HG03045 (cell line): ENCODE data around the gene ATXN2.
A peak's percentile ranks its signal among the peaks of the same experiment; 100 is the strongest.
"Not testable (repeated sequence)": the region's sequence is repeated elsewhere in the genome, so short reads cannot be mapped to it uniquely, and the experiment has no call there.

Experiments used
- ATAC-seq: cut with Tn5 transposase; IDR thresholded peaks from one replicate; pipeline ENCODE4 v1.9.1; 2021; ENCODE audit warnings: mild to moderate bottlenecking, moderate library complexity; ENCODE audit not compliant: unreplicated experiment

ATXN2 gene

GRCh38 chr12:111602348-111602747 is 3.2 kb upstream of the ATXN2 start:
- no peak for ATAC-seq

- not testable (repeated sequence) for ATAC-seq
Measured at GRCh38 chr12:111600986-111601385, 1.9 kb upstream of the ATXN2 start.

- no peak for ATAC-seq
Measured at GRCh38 chr12:111600205-111600642, 1.1 kb upstream of the ATXN2 start.

- peak; percentile 68 for ATAC-seq
Measured at GRCh38 chr12:111599453-111600204, 514 bp upstream of the ATXN2 start.

GRCh38 chr12:111597831-111598636 is 1.1 kb downstream of the ATXN2 start:
- ATAC-seq, result peak; percentile 20

- no peak for ATAC-seq
Measured at GRCh38 chr12:111596985-111597830, 1.9 kb downstream of the ATXN2 start.

GRCh38 chr12:111595341-111595835 is 3.7 kb downstream of the ATXN2 start:
- not testable (repeated sequence) for ATAC-seq

- not testable (repeated sequence) for ATAC-seq
Measured at GRCh38 chr12:111591399-111592010, 7.6 kb downstream of the ATXN2 start.

GRCh38 chr12:111590552-111590951 is 8.6 kb downstream of the ATXN2 start:
- no peak for ATAC-seq

- ATAC-seq, result no peak
Measured at GRCh38 chr12:111589601-111590000, 9.5 kb downstream of the ATXN2 start.

- no peak for ATAC-seq
Measured at GRCh38 chr12:111588010-111588409, 11.1 kb downstream of the ATXN2 start.

GRCh38 chr12:111586986-111587385 is 12.1 kb downstream of the ATXN2 start:
- ATAC-seq, result no peak

GRCh38 chr12:111585690-111586089 is 13.4 kb downstream of the ATXN2 start:
- no peak for ATAC-seq

- no peak for ATAC-seq
Measured at GRCh38 chr12:111584959-111585358, 14.2 kb downstream of the ATXN2 start.

GRCh38 chr12:111583506-111583905 is 15.6 kb downstream of the ATXN2 start:
- ATAC-seq, result not testable (repeated sequence)

GRCh38 chr12:111582133-111582747 is 16.9 kb downstream of the ATXN2 start:
- no peak for ATAC-seq

- no peak for ATAC-seq
Measured at GRCh38 chr12:111581434-111582132, 17.5 kb downstream of the ATXN2 start.

GRCh38 chr12:111580737-111581136 is 18.4 kb downstream of the ATXN2 start:
- ATAC-seq, result no peak

- ATAC-seq, result no peak
Measured at GRCh38 chr12:111580119-111580425, 19.0 kb downstream of the ATXN2 start.

GRCh38 chr12:111578971-111579340 is 20.2 kb downstream of the ATXN2 start:
- ATAC-seq, result no peak
